Heart right ventricle (tissue), 16 donors: ENCODE measurements around the gene CEMP1. TPM values are rescaled to one million over a fixed set of nuclear protein-coding genes. Genes with fewer than 3 reads are reported as not detected.

Experiments
- ATAC-seq, 8 donors: fragments of 200-7000 bp; cut with Tn5 transposase; one replicate each; pipeline ENCODE4 v1.9.1; 2020; ENCODE audit warnings: mild to moderate bottlenecking in 8 of 8, moderate library complexity in 8 of 8, moderate number of reproducible peaks in 1 of 8
- DNase-seq, 2 donors: peaks; one replicate each; pipeline ENCODE4 v3.0.0-alpha.2; 2020
- H3K27ac ChIP-seq, 10 donors: fragments of 200-600 bp; sonication (generic) in 2 of 10; one replicate each; pipeline versions ENCODE4 v1.5.0 to v1.8.0; 2020 to 2022; ENCODE audit warnings: mild to moderate bottlenecking in 3 of 10
- H3K27me3 ChIP-seq, 7 donors: fragments of 200-600 bp; one replicate each; pipeline ENCODE4 v1.8.0; 2021 to 2022; ENCODE audit warnings: mild to moderate bottlenecking in 2 of 7
- H3K36me3 ChIP-seq, 9 donors: fragments of 200-600 bp; sonication (generic) in 1 of 9; one replicate each; pipeline versions ENCODE4 v1.5.0 to v1.8.0; 2020 to 2022; ENCODE audit warnings: mild to moderate bottlenecking in 2 of 9
- H3K4me1 ChIP-seq, 9 donors: fragments of 200-600 bp; sonication (generic) in 1 of 9; one replicate each; pipeline versions ENCODE4 v1.5.0 to v1.8.0; 2020 to 2022; ENCODE audit warnings: mild to moderate bottlenecking in 4 of 9
- H3K4me3 ChIP-seq, 10 donors: fragments of 200-600 bp; sonication (generic) in 2 of 10; one replicate each; pipeline versions ENCODE4 v1.5.0 to v1.8.0; 2020 to 2022; ENCODE audit warnings: mild to moderate bottlenecking in 7 of 10, moderate library complexity in 2 of 10
- H3K9me3 ChIP-seq, 11 donors: fragments of 200-600 bp in 10 of 11; sonication (generic) in 2 of 11; one replicate each; pipeline versions ENCODE4 v1.5.0 to v1.8.0; 2013 to 2022; ENCODE audit warnings: mild to moderate bottlenecking in 2 of 11, control low read depth in 1 of 11, moderate library complexity in 1 of 11
- CTCF ChIP-seq, 9 donors: fragments of 200-600 bp; sonication (generic) in 2 of 9; IDR thresholded peaks; one replicate each; pipeline versions ENCODE4 v1.5.0 to v1.8.0; 2021 to 2022; ENCODE audit warnings: antibody characterized with exemption in 9 of 9, mild to moderate bottlenecking in 5 of 9, moderate library complexity in 1 of 9
- WGBS, 2 donors: extraction: QIAGEN DNeasy Blood & Tissue Kit; methylation state at CpG; one replicate each; pipeline ENCODE4 v1.1.7; 2013; ENCODE audit warnings: inconsistent platforms in 1 of 2; 5-methylcytosine and 5-hydroxymethylcytosine counted together
- intact Hi-C, 10 donors: fragments of 100-400 bp; cut with DNase I; formaldehyde crosslinking; loops; one replicate each; pipeline versions ENCODE4 v1.11.1 to v1.14.2; 2022
- polyA plus RNA-seq, 2 donors: library from polyadenylated mRNA; stranded (reverse); fragments of 200-250 nt; gene quantifications; one replicate each; pipeline ENCODE4 v1.2.3, GENCODE V29; 2013
- total RNA-seq, 10 donors: library from RNA; stranded (reverse); fragmentation: NEBNext Ultra II Directional in 3 of 10; extraction: Animal tissue kit (Norgen Biotek cat#: 25700) in 3 of 10; gene quantifications; one replicate each; pipeline versions ENCODE4 v1.2.1 to v1.2.4, GENCODE V29; 2021 to 2023
- donor health status: Arrhythmogenic right ventricular cardiomyopathy.
- donor health status: ischemic (EF 13 %, LVEDD 7.1; RV severe dilation, severe dysfunction).
- donor health status: healthy with polysubstance abuse.
- donor health status: DM: no; HTN: yes; CAD: no.
- donor health status: DM: no; HTN: no; CAD: no.
- donor health status: ischemic (EF 25% LVEDD 6.9; RV normal size, moderate dysfunction).
- donor health status: ischemic (EF 25% LVEDD 5.7; RV mildly dilated, moderate dysfunction).
- donor health status: healthy.
- donor health status: DM: yes; HTN: yes; CAD: no.
- donor health status: Ischemic cardiomyopathy.
- donor health status: ischemic (EF 35%, LVEDD 5.7; RV mildly dilated, moderate dysfunction).
- donor health status: nonischemic (EF 11% LVEDD 7.7; RV severe dilation, severe dysfunction).
- donor health status: DM: yes; HTN: yes; CAD: no.
- donor health status: PGD.
- donor health status: ischemic (EF 29% LVEDD 5.4; RV normal size, mild dysfunction).
- donor health status: nonischemic (EF 23%, LVEDD 6.1; RV moderate dilation, normal function).

CEMP1 gene
- total and polyA plus RNA-seq, 12 donors: 0.20 to 0.44 TPM; not detected in 10

- Histone ChIP-seq H3K27ac (peak overlapping the region in 9 of 10 donors; percentile 32 to 75 (median 56)), H3K36me3 (peaks cover 0 to 27% (median 0%) of the 10 kb centered on the region in 9 donors), H3K4me1 (peaks cover 28 to 55% (median 43%) of the 10 kb centered on the region in 9 donors), H3K4me3 (no peak overlapping the region), H3K27me3 (no peaks in the 10 kb centered on the region), H3K9me3 (no peaks in the 10 kb centered on the region)
- no peak for DNase-seq
- intact Hi-C loops: loop anchor here in 6 of 10 donors (2.0 to 5.0 kb wide), 3 partner anchors 23 to 156 kb away; partner anchors contain the start of genes CCNF (in 4 of the 6), ABCA3 (in 2 of the 6) and TBC1D24 (in 1 of the 6)
- no peak for ATAC-seq
- WGBS, 2 donors: 79 to 81% methylated on average over 26 of the region's 26 CpGs
- TF ChIP-seq CTCF (IDR thresholded peaks at IDR 0.05): no peak
Measured at GRCh38 chr16:2497695-2498484, 33.3 kb downstream of the CEMP1 start.

- DNase-seq (peak; percentile 75 to 87), ATAC-seq (peak; percentile 34 to 75 (median 65))
- Histone ChIP-seq H3K36me3 (peaks cover 0 to 27% (median 0%) of the 10 kb centered on the region in 9 donors), H3K27me3 (no peaks in the 10 kb centered on the region), H3K9me3 (no peaks in the 10 kb centered on the region), H3K4me3 (no peak overlapping the region), H3K27ac (peak overlapping the region in 9 of 10 donors; percentile 34 to 75 (median 56)), H3K4me1 (peaks cover 28 to 48% (median 41%) of the 10 kb centered on the region in 9 donors)
- peak in 4 of 9 donors; percentile 8 to 37 (median 26) for TF ChIP-seq CTCF (IDR thresholded peaks at IDR 0.05)
- 27 to 31% methylated on average over 20 to 21 of the region's 21 CpGs for WGBS, 2 donors
- intact Hi-C loops: loop anchor here in 6 of 10 donors (2.0 to 5.0 kb wide), 3 partner anchors 22 to 155 kb away; partner anchors contain the start of genes CCNF (in 4 of the 6), ABCA3 (in 2 of the 6) and TBC1D24 (in 1 of the 6)
Measured at GRCh38 chr16:2497116-2497630, 34.0 kb downstream of the CEMP1 start.

- no peak for TF ChIP-seq CTCF (IDR thresholded peaks at IDR 0.05)
- H3K36me3 ChIP-seq: peaks cover 0 to 27% (median 0%) of the 10 kb centered on the region in 9 donors
- peaks cover 22 to 41% (median 35%) of the 10 kb centered on the region in 9 donors for H3K4me1 ChIP-seq
- no peak overlapping the region for H3K4me3 ChIP-seq
- intact Hi-C loops: loop anchor here in 6 of 10 donors (2.0 to 5.0 kb wide), 3 partner anchors 22 to 154 kb away; partner anchors contain the start of genes CCNF (in 4 of the 6), ABCA3 (in 2 of the 6) and TBC1D24 (in 1 of the 6)
- no peak for ATAC-seq
- WGBS, 2 donors: 92 to 95% methylated on average over 62 of the region's 62 CpGs
- no peaks in the 10 kb centered on the region for H3K9me3 ChIP-seq
- DNase-seq: no peak
- H3K27me3 ChIP-seq: no peaks in the 10 kb centered on the region
- peak overlapping the region in 6 of 10 donors; percentile 34 to 75 (median 63) for H3K27ac ChIP-seq
Measured at GRCh38 chr16:2496223-2497115, 34.7 kb downstream of the CEMP1 start.
